ENCODE results near the gene ACSL1.

Gene ACSL1

DNA sequence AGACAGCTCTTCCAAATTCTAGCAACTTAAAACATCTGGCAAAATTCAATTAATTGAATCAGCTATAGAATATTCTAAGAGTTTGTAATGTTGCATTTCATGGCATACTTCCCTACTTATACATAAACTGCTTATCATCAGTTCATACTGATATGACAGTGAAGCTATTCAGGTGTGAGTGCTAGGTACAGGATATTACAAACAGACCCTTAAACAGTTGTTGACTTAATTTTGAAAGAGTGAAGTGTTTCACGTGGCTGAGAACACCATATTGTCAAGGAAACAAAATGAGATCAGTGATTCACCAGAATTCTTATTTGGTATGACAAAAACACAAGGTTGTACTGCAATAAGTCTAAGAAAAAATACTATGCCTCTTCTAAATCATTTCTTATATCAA is 119.3 kb downstream of the ACSL1 start:
- H3K4me3 ChIP-seq (ENCODE audit: low read depth in 1 of 2, low read length in 2 of 2), result no peak overlapping the region

DNA sequence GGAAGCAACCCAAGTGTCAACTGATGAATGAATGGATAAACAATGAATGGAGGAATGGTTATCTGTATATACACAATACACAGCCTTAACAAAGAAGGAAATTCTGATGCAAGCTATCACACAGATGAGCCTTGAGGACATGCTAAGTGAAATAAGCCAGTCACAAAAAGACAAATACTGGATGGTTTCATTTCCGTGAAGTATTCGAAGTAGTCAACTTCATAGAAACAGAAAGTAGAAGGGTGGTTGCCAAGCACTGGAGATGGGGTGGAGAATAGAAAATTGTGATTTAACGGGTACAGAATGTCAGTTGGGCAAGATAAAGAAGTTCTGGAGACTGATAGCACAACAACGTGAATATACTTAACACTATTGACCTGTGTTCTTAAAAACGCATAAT is 120.1 kb downstream of the ACSL1 start:
- Histone ChIP-seq H3K27ac (ENCODE audit: low read depth, low read length) (no peak overlapping the region), H3K36me3 (ENCODE audit: control insufficient read depth in 1 of 2, insufficient read depth in 2 of 2, low read length in 2 of 2) (peaks cover 0 to 18% of the 10 kb centered on the region in 2 donors), H3K9ac (ENCODE audit: low read depth in 1 of 2, low read length in 2 of 2) (no peak overlapping the region), H3K27me3 (ENCODE audit: control insufficient read depth in 1 of 2, insufficient read depth in 2 of 2, low read length in 2 of 2) (no peaks in the 10 kb centered on the region), H3K4me1 (ENCODE audit: control insufficient read depth in 1 of 2, insufficient read depth in 2 of 2, low read length in 2 of 2) (no peaks in the 10 kb centered on the region), H3K9me3 (ENCODE audit: control insufficient read depth in 1 of 2, low read length in 2 of 2) (no peaks in the 10 kb centered on the region), H3K4me3 (ENCODE audit: low read depth in 1 of 2, low read length in 2 of 2) (no peak overlapping the region)

More for the DNA sequence above, 119.3 kb downstream of the ACSL1 start:
- Histone ChIP-seq H3K9me3 (ENCODE audit: control insufficient read depth in 1 of 2, low read length in 2 of 2) (no peaks in the 10 kb centered on the region), H3K4me1 (ENCODE audit: control insufficient read depth in 1 of 2, insufficient read depth in 2 of 2, low read length in 2 of 2) (no peaks in the 10 kb centered on the region), H3K36me3 (ENCODE audit: control insufficient read depth in 1 of 2, insufficient read depth in 2 of 2, low read length in 2 of 2) (peaks cover 0 to 18% of the 10 kb centered on the region in 2 donors), H3K27ac (ENCODE audit: low read depth, low read length) (no peak overlapping the region), H3K9ac (ENCODE audit: low read depth in 1 of 2, low read length in 2 of 2) (no peak overlapping the region), H3K27me3 (ENCODE audit: control insufficient read depth in 1 of 2, insufficient read depth in 2 of 2, low read length in 2 of 2) (no peaks in the 10 kb centered on the region)
